Stimulated activated CD8-positive, alpha-beta memory T cell treated with anti-CD3 and anti-CD28 coated beads, Interleukin-15, amount 100 ng/mL, for 4 hours (primary cell): Measurements from ENCODE around the gene GLRX.

Experiments used
- DNase-seq, 2 donors: peaks; one replicate each; pipeline ENCODE4 v3.0.0-alpha.2; 2020; ENCODE audit warnings: low read depth in 2 of 2

The GLRX gene

DNA sequence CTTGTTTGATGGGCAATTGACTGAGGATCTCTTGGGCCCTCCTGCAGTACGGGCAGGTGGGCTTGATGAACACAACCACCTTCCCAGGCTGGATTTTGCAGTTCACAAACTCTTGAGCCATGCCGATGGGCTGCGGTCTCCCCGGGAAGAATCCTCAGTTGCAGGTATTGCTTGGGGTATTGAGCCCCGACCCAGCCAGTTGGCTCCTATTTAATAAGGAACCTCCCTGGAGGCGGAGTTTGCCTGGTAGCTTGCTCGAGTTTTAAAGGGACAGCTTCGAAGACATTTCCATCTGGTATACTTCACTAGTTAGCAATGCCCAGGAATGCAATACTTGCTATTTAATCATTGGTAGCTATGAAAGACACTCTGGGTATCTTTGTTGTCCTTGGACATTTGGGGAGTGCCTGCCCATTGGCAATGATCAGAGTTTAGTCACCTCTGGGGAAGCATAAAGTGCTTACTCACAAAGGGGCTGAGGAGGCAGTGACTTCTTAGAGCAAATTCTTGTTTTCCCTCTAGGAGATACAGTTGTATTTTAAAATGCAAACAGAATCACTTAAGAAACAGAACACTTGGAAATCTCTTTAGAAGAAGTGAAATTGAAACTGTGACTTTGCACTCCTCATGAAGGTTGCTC lies at the start of gene GLRX:
Gene GLRX, minus strand, starts transcription at position 185 of the 640 bp plus-strand sequence. Its CDS starts 64 bp downstream, at position 121.
- DNase-seq = no peak

DNA sequence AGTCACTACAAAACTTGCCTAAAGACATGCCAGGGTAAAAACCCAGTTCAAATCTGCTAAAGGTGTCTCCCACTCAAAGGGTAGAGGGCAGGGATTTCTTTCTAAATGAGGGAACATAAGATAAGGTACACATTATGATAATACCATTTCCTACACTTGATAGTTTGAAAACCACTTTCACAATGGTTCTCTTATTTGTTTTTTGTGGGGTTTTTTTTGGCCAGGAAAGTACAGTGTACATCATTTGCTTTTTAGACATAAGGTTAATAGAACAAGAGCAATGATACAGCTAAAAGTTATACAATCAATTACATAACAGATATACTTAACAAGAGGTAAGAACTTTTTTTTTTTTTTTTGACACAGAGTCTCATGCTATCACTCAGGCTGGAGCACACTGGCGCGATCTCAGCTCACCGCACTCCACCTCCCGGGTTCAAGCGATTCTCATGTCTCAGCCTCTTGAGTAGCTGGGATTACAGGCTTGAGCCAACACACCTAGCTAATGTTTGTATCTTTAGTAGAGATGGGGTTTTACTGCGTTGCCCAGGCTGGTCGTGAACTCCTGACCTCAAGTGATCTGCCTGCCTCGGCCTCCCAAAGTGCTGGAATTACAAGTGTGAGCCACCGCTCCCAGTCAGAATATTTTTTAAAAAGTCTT lies 48.8 kb upstream of the GLRX start:
- no peak for DNase-seq

DNA sequence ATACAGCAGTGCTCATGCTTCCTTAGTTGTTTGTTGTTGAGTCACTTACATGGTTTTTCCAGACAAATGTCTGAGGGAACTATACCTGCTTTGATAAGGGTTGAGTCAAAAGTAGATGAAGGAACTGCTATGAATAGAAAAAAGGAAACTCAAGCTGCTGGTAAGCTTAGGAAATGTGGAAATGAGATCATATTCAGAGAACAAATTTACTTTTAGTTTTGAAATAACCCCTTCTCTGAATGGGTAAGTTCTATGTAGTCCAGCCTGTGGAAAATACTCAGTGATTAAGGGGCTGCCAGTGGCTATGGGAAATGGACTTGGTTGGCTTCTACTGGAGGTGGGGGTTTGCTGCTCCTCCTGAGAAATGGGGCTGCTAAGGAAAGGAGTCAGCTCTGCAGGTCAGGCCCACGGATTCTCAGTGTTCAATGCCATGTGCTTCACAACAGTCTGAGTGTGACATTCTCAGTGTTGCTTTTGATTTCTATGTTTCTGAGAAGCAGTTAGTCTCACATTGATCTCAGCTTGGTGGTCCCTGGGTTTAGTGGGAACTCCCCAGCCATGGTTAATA lies 47.7 kb upstream of the GLRX start:
- DNase-seq = peak in 1 of 2 donors; percentile 41

- peak in 1 of 2 donors; percentile 30 for DNase-seq
Observed at GRCh38 chr5:95869173-95869855, 46.8 kb upstream of the GLRX start.

DNA sequence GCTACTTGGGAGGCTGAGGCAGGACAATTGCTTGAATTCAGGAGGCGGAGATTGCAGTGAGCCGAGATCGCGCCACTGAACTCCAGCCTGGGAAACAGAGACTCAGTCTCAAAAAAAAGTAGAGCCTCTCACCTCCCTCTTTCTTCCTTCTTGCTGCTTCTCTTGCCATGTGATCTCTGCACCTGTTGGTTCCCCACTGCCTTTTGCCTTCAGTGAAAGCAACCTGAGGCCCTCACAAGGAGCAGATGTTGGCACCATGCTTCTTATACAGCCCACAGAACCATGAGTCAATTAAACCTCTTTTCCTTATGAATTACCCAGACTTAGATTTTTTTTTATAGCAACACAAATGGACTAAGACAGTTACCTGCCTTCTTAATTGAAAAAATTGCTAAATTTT lies 45.6 kb upstream of the GLRX start:
- DNase-seq = no peak

DNA sequence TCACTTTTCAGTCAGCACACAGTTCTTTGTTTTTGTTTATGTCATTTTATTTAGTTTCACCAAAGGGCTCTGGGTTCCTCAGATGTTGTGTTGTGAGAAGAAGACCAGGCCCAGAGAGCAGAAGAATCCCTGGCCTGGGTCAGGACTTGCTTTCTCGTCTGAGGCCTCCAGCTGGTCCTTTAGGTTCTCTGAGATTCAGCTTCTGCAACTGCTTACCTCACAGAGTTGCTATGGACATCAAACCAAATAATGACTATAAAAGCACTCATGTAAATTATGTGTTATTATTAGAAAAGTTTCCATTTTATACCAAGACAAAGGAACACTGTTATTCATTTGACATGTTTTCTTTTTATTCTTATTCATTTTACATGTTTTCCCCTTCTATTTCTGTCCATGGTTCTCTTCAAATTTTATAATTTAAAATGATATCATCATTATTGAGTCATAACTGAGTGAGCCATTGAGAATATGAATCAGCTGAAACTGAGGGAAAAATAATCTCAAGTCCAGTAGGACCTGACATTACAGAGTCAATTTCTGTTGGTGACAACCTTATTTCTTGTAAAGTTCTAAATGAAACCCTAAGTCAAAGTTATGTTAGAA lies 44.0 kb upstream of the GLRX start:
- no peak for DNase-seq

DNA sequence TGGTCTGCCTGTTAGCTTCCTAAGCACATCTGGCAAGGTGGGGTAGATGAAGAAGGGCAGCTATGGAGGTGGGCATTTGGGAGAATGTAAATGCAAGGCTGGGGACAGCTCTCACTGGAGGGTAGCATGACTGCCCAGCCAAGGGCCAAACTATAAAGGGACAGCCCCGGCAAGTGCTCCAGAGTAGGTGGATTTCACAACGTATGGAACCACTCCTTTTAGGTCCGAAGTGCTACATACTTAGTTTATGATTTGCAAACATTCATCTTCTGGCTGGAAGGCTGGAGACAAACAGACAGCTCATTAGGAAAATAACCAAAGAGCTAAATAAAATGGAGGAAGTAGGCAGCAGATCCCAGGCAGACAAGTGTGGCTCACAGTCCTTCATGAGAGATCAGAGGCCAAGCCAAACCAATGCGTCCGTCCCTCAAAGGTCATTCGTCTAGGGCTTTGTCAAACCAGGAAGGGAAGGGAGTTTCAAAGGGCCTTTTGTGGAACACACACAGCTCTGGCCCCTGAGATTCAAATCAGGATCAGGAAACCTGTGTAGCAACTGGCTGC lies 42.5 kb upstream of the GLRX start:
- no peak for DNase-seq

DNA sequence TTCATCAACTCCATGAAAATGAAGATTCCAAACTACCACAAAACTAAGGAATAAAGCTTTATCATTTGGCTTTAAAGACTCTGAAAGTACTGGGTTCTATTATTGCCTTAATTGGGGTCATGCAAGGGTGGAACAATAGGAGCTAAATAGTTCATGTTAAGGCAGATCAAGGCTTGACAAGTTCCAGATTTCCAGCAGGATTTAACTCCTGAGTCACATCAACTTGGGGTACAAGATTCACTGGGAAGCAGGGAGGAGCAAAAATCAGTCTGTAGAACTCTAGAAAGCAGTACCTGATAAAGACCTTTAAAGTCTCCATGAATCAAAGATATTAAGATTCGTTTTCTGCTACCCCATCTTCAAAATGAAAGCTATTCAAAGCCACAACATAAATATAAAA lies 41.9 kb upstream of the GLRX start:
- DNase-seq = no peak

GRCh38 chr5:95863383-95863757 lies 40.8 kb upstream of the GLRX start:
- DNase-seq = no peak

DNA sequence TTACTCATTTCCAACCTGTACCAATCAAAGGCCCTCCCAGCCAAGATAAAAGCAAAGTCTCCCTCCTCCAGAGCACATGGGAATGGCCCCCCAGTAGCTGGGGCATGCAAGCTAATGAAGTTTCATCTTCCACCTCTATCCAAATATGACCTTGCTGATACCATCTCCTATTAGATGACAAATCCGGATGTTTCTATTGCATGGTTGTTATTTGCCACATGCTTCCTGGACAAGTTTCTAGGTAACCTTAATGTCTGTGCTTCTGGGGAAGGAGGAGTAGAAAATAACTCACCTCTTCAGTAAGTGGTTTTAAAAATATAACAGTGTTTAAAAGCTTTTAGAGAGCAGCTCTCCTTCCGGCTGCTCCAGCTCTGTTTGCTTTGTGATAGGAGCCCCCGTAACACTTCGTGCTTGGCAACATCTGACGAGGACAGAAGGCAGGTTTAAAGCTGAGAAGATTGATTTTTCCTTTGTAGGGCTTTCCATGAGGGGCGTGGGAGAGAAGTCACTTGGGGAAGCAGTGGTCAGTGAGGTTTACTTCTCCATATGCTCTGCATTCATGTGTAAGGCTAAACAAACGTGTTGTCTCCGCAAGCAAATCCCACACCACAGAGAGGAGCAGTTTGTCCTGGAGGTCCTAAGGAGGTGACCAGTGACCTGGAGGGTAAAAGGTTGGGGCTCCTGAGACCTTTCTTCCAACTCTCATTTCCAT lies 40.3 kb upstream of the GLRX start:
- DNase-seq = no peak

- no peak for DNase-seq
Observed at GRCh38 chr5:95861864-95862561, 39.5 kb upstream of the GLRX start.

GRCh38 chr5:95861221-95861863 lies 38.8 kb upstream of the GLRX start:
- no peak for DNase-seq

- no peak for DNase-seq
Observed at GRCh38 chr5:95859661-95860060, 37.1 kb upstream of the GLRX start.

DNA sequence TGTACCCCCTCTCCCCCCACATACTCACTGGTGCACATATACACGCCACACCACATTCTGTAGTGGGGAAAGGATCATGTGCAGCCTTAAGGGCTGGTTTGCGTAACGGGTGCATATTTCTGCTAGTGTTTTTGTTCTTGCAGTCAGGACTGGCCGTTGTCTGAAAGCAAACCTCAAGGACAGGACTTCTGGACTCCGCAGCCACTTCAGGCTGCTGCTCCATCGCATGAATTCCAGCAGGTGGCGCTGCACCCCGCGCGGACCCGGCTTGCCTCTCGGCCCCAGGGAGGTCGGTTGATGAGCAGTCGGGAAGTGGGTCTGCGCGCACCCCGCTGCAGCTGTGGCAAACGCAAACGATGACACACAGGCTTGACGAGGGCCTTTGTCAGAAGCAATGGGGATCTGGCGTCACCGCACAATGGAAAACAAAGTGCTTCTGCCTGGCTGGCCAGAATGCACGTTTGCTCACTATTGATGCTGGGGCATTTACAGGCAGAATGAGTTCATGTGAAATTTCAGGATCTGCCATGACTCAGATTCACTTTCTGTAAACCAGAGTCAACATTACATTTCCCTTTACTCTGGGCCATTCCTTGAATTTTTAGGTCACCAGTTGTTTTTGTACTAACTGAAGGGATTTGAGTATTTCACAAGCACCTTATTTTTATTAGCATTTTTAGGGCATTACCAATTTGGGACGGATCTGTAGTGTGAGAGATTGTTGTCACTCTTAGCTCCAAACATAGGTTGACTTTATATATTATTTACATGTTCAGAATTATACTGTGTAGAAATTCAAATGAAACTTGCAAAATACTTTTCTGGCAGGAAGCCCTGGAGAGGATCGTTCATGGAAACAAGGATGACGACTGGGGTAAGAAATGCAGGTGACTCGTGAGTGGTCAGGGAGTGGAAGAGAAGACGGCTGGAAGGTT lies 36.4 kb upstream of the GLRX start:
- peak; percentile 78 to 91 for DNase-seq

GRCh38 chr5:95858023-95858461 lies 35.5 kb upstream of the GLRX start:
- DNase-seq = no peak

DNA sequence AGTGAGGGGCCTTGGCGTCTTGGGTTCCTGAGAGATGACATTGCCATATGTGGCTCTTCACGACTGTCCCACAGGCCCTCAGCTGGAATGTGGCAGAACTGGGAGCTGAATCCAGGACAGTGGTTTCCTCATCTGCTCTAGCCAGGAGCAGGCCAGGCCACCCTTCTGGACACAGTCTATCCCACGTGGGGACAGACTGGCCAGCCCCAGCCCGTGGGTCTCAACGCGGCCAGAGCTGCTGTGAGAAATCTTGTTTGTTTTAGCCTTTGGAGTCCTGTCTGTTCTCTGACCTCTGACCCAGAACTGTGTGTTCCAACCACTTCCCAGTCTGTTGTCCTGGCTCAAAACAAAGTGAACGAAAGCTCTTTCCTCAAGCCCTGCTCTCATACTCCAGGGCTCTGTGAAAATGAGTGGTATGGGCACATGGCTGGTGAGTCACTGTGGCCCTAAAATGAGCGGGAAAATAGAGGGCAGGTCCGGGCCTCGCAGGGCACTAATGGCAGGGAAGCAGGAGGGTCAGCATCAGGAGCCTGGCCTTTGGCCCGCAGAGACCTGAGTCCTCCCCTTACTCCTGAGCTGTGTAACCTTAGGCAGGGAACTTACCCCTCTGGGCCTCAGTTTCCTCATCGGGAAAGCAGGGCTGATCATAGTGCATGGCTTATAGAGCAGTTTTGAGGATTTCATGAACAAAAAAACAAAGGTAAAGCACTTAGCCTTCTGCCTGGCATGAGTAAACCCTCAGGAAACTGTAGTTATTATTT lies 34.8 kb upstream of the GLRX start:
- DNase-seq = no peak

GRCh38 chr5:95856501-95856981 lies 34.0 kb upstream of the GLRX start:
- no peak for DNase-seq

DNA sequence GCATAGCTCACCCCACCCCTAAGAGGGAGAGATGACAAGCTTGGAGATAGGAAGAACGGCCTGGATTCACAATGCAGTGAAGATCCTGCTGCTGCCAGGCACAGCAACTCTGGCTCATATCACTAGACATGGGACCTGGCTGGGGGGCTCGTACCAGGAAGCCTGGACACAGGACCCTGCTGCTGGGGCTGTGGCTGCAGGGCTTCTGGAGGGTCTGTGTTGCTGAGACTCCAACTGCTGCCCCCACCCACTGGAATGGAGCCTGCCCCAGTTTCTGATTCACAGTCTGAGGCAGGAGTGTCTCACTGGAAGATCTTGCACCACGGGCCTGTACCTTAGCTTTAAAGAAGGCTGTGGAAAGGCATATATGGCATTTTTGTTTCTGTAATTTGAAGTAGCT lies 31.0 kb upstream of the GLRX start:
- DNase-seq = no peak
